Panc1 (cell line): ENCODE data around the gene UAP1L1.

Source experiments
- POLR2AphosphoS5 ChIP-seq: IDR thresholded peaks from 2 replicates; pipeline ENCODE4 v1.6.1; 2012; ENCODE audit warnings: mild to moderate bottlenecking, low read depth, low read length, moderate library complexity
- TCF7L2 ChIP-seq: IDR thresholded peaks from 2 replicates; pipeline ENCODE4 v1.6.1; 2011; ENCODE audit warnings: mild to moderate bottlenecking, low read depth, low read length, inconsistent platforms
- TF ChIP-seq, protein P1 (sequence below): fragments of 450-650 bp; IDR thresholded peaks from 2 replicates; pipeline ENCODE4 v1.5.1; 2017; ENCODE audit warnings: mild to moderate bottlenecking
- TF ChIP-seq, protein P2 (sequence below), 2 experiments: IDR thresholded peaks; 2 replicates each; pipeline ENCODE4 v1.6.1; 2011 to 2012; ENCODE audit warnings: low read depth in 2 of 2, control low read depth in 1 of 2, low read length in 1 of 2, mild to moderate bottlenecking in 1 of 2, moderate library complexity in 1 of 2; ENCODE audit not compliant: insufficient read depth in 1 of 2

DNA sequence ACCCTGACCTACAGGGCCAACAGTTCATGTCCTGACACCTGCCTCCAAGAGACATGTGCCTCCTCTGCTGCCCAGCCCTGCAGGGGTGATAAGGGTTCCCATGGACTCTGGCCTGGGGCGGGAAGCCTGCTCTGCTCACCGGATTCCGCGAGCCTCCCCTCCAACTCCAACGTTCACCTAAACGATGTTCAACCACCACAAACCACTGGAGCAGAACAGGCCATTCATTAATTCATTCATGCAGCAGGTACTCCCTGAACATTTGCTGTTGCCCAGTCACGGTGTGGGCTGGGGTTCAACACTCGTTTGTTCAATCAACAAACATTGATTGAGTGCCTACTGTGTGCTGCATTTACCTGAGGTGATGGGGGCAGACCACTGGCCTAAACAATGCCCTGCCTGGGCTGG lies 3.3 kb upstream of the UAP1L1 start:
- TF ChIP-seq, protein P1, sequence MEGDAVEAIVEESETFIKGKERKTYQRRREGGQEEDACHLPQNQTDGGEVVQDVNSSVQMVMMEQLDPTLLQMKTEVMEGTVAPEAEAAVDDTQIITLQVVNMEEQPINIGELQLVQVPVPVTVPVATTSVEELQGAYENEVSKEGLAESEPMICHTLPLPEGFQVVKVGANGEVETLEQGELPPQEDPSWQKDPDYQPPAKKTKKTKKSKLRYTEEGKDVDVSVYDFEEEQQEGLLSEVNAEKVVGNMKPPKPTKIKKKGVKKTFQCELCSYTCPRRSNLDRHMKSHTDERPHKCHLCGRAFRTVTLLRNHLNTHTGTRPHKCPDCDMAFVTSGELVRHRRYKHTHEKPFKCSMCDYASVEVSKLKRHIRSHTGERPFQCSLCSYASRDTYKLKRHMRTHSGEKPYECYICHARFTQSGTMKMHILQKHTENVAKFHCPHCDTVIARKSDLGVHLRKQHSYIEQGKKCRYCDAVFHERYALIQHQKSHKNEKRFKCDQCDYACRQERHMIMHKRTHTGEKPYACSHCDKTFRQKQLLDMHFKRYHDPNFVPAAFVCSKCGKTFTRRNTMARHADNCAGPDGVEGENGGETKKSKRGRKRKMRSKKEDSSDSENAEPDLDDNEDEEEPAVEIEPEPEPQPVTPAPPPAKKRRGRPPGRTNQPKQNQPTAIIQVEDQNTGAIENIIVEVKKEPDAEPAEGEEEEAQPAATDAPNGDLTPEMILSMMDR = no peak
- TF ChIP-seq TCF7L2 = no peak
- no peak for TF ChIP-seq POLR2AphosphoS5
- TF ChIP-seq, protein P2, sequence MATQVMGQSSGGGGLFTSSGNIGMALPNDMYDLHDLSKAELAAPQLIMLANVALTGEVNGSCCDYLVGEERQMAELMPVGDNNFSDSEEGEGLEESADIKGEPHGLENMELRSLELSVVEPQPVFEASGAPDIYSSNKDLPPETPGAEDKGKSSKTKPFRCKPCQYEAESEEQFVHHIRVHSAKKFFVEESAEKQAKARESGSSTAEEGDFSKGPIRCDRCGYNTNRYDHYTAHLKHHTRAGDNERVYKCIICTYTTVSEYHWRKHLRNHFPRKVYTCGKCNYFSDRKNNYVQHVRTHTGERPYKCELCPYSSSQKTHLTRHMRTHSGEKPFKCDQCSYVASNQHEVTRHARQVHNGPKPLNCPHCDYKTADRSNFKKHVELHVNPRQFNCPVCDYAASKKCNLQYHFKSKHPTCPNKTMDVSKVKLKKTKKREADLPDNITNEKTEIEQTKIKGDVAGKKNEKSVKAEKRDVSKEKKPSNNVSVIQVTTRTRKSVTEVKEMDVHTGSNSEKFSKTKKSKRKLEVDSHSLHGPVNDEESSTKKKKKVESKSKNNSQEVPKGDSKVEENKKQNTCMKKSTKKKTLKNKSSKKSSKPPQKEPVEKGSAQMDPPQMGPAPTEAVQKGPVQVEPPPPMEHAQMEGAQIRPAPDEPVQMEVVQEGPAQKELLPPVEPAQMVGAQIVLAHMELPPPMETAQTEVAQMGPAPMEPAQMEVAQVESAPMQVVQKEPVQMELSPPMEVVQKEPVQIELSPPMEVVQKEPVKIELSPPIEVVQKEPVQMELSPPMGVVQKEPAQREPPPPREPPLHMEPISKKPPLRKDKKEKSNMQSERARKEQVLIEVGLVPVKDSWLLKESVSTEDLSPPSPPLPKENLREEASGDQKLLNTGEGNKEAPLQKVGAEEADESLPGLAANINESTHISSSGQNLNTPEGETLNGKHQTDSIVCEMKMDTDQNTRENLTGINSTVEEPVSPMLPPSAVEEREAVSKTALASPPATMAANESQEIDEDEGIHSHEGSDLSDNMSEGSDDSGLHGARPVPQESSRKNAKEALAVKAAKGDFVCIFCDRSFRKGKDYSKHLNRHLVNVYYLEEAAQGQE (IDR thresholded peaks at IDR 0.05; ENCODE audit: insufficient read depth in 1 of 2, low read depth in 2 of 2, low read length in 1 of 2) = no peak
